Esophagus muscularis mucosa (tissue), 4 donors: ENCODE measurements around the gene EFNA4. TPM values are rescaled to one million over a fixed set of nuclear protein-coding genes. Genes with fewer than 3 reads are reported as not detected.

Source experiments
- DNase-seq: peaks from one replicate; pipeline ENCODE4 v3.0.0-alpha.2; 2017; ENCODE audit errors: extremely low spot score
- H3K27ac ChIP-seq, 4 donors: fragments of 200-600 bp; sonication (generic); replicated peaks in 1 of 4; 1 replicate in 3 of 4; 2 replicates in 1 of 4; pipeline ENCODE4 v1.5.1; 2016 to 2019; ENCODE audit warnings: mild to moderate bottlenecking in 1 of 4
- H3K27me3 ChIP-seq, 4 donors: fragments of 200-600 bp; sonication (generic); one replicate each; pipeline versions ENCODE4 v1.5.1 to v1.6.0; 2016 to 2019
- H3K36me3 ChIP-seq, 4 donors: fragments of 200-600 bp; sonication (generic); one replicate each; pipeline ENCODE4 v1.5.1; 2016 to 2019
- H3K4me1 ChIP-seq, 4 donors: fragments of 200-600 bp; sonication (generic); one replicate each; pipeline ENCODE4 v1.5.1; 2016 to 2019
- H3K4me3 ChIP-seq, 4 donors: fragments of 200-600 bp; sonication (generic); 1 replicate in 2 of 4; 2 replicates in 2 of 4; pipeline ENCODE4 v1.5.1; 2016 to 2019; ENCODE audit warnings: mild to moderate bottlenecking in 4 of 4, moderate library complexity in 1 of 4
- H3K9me3 ChIP-seq, 4 donors: fragments of 200-600 bp; sonication (generic); 1 replicate in 3 of 4; 2 replicates in 1 of 4; pipeline ENCODE4 v1.5.1; 2016 to 2019
- CTCF ChIP-seq, 3 experiments: fragments of 200-600 bp in 2 of 3; fragments of 450-650 bp in 1 of 3; sonication (generic) in 2 of 3; IDR thresholded peaks; one replicate each; pipeline ENCODE4 v1.5.1; 2017 to 2019; ENCODE audit warnings: antibody characterized with exemption in 3 of 3, mild to moderate bottlenecking in 2 of 3, moderate library complexity in 1 of 3
- EP300 ChIP-seq: sonication (generic); formaldehyde crosslinking; IDR thresholded peaks from one replicate; pipeline ENCODE4 v1.6.1; 2017; ENCODE audit warnings: antibody characterized with exemption
- POLR2A ChIP-seq: fragments of 450-650 bp; IDR thresholded peaks from one replicate; pipeline ENCODE4 v1.6.1; 2017; ENCODE audit warnings: antibody characterized with exemption, moderate library complexity, mild to moderate bottlenecking, low read depth
- POLR2AphosphoS5 ChIP-seq, 2 donors: sonication (generic); formaldehyde crosslinking; IDR thresholded peaks; one replicate each; pipeline ENCODE4 v1.6.1; 2017; ENCODE audit warnings: antibody characterized with exemption in 2 of 2
- WGBS: methylation state at CpG from one replicate; pipeline ENCODE4 v1.1.5; 2018; 5-methylcytosine and 5-hydroxymethylcytosine counted together
- intact Hi-C: fragments of 100-400 bp; cut with DNase I; formaldehyde crosslinking; loops from one replicate; pipeline ENCODE4 v1.15.1; 2023
- total RNA-seq, 4 donors: library from RNA; depleted of rRNA; stranded (reverse); fragments of >200 nt; gene quantifications; one replicate each; pipeline versions ENCODE4 v1.1.0 to v1.2.1, GENCODE V29; 2016

EFNA4 gene
- total RNA-seq, 4 donors from 2014 or later, result 0.83 to 4.5 (median 3.2) TPM

- Histone ChIP-seq H3K27me3 (no peaks in the 10 kb centered on the region), H3K36me3 (peaks cover 0 to 5% (median 3%) of the 10 kb centered on the region in 4 donors), H3K4me1 (peaks cover 25 to 39% (median 32%) of the 10 kb centered on the region in 4 donors), H3K9me3 (no peaks in the 10 kb centered on the region), H3K4me3 (no peak overlapping the region), H3K27ac (no peak overlapping the region)
- intact Hi-C loops, result no loop called here
- 92% methylated on average over 3 of the region's 3 CpGs for WGBS
- DNase-seq, result no peak
- TF ChIP-seq EP300 (no peak), CTCF (IDR thresholded peaks at IDR 0.05) (no peak), POLR2AphosphoS5 (IDR thresholded peaks at IDR 0.05) (no peak), POLR2A (no peak)
Measured at GRCh38 chr1:155068599-155068998, 5.1 kb downstream of the EFNA4 start.

- Histone ChIP-seq H3K27ac (no peak overlapping the region), H3K4me3 (no peak overlapping the region), H3K4me1 (peaks cover 18 to 30% (median 24%) of the 10 kb centered on the region in 4 donors), H3K27me3 (no peaks in the 10 kb centered on the region), H3K36me3 (peaks cover 0 to 5% (median 3%) of the 10 kb centered on the region in 4 donors), H3K9me3 (no peaks in the 10 kb centered on the region)
- TF ChIP-seq POLR2A (no peak), POLR2AphosphoS5 (IDR thresholded peaks at IDR 0.05) (no peak)
- intact Hi-C loops, result no loop called here
- 72% methylated on average over 2 of the region's 7 CpGs for WGBS
- no peak for DNase-seq
Measured at GRCh38 chr1:155069551-155070157, 6.1 kb downstream of the EFNA4 start.

- DNase-seq, result no peak
- H3K4me3 ChIP-seq, result peak overlapping the region; percentile 54 to 62 (median 57)
- no peaks in the 10 kb centered on the region for H3K27me3 ChIP-seq
- H3K9me3 ChIP-seq, result no peaks in the 10 kb centered on the region
- H3K36me3 ChIP-seq, result peaks cover 0 to 5% (median 3%) of the 10 kb centered on the region in 4 donors
- no peak for TF ChIP-seq CTCF (IDR thresholded peaks at IDR 0.05)
- peak overlapping the region in 3 of 4 donors; percentile 68 to 77 (median 75) for H3K27ac ChIP-seq
- H3K4me1 ChIP-seq, result peaks cover 18 to 25% (median 21%) of the 10 kb centered on the region in 4 donors
- 27% methylated on average over 24 of the region's 28 CpGs for WGBS
- intact Hi-C loops, result no loop called here
Measured at GRCh38 chr1:155070158-155070621, 6.7 kb downstream of the EFNA4 start.

- Histone ChIP-seq H3K9me3 (no peaks in the 10 kb centered on the region), H3K27ac (peak overlapping the region; percentile 68 to 77 (median 73)), H3K27me3 (no peaks in the 10 kb centered on the region), H3K4me3 (peak overlapping the region; percentile 54 to 62 (median 57)), H3K36me3 (peaks cover 0 to 5% (median 3%) of the 10 kb centered on the region in 4 donors), H3K4me1 (peaks cover 18 to 25% (median 21%) of the 10 kb centered on the region in 4 donors)
- DNase-seq, result no peak
- intact Hi-C loops, result no loop called here
- WGBS, result 21% methylated on average over 12 of the region's 61 CpGs
- TF ChIP-seq POLR2AphosphoS5 (IDR thresholded peaks at IDR 0.05), result peak; percentile 45 to 55
- no peak for TF ChIP-seq POLR2A
- peak; percentile 30 to 60 (median 40) for TF ChIP-seq CTCF (IDR thresholded peaks at IDR 0.05)
- no peak for TF ChIP-seq EP300
Measured at GRCh38 chr1:155070721-155071569, 7.4 kb downstream of the EFNA4 start.

- no peak for TF ChIP-seq CTCF (IDR thresholded peaks at IDR 0.05)
- TF ChIP-seq POLR2AphosphoS5 (IDR thresholded peaks at IDR 0.05), result no peak
- TF ChIP-seq POLR2A, result no peak
- no peak for TF ChIP-seq EP300
- peak overlapping the region in 3 of 4 donors; percentile 71 to 77 (median 75) for H3K27ac ChIP-seq
- H3K36me3 ChIP-seq, result peaks cover 0 to 5% (median 2%) of the 10 kb centered on the region in 4 donors
- H3K4me1 ChIP-seq, result peaks cover 18 to 25% (median 21%) of the 10 kb centered on the region in 4 donors
- H3K4me3 ChIP-seq, result peak overlapping the region in 2 of 4 donors; percentile 54 to 57
- no peaks in the 10 kb centered on the region for H3K9me3 ChIP-seq
- intact Hi-C loops, result no loop called here
- H3K27me3 ChIP-seq, result no peaks in the 10 kb centered on the region
- no peak for DNase-seq
- 71% methylated on average over 14 of the region's 14 CpGs for WGBS
Measured at GRCh38 chr1:155071701-155072100, 8.2 kb downstream of the EFNA4 start.
